Measurements from ENCODE around the gene SF3B3. TPM values are rescaled to one million over a fixed set of nuclear protein-coding genes. Genes with fewer than 3 reads are reported as not detected.

SF3B3 gene
- total RNA-seq (2021) (423 to 475 TPM (median 430 TPM) in 3 replicates), Bru-seq, nascent RNA (percentile 94 among the genes with signal in this experiment)
- long read RNA-seq, experiment 1, full-length matches to known transcripts: 848 of 1,149 reads
- long read RNA-seq, experiment 1, partial matches to known transcripts: 151 of 1,149 reads
- long read RNA-seq, experiment 1, other reads (novel, unspliced or antisense): 150 of 1,149 reads
- long read RNA-seq, experiment 2, full-length matches to known transcripts: 30 of 166 reads
- long read RNA-seq, experiment 2, partial matches to known transcripts: 76 of 166 reads
- long read RNA-seq, experiment 2, other reads (novel, unspliced or antisense): 60 of 166 reads
- long read RNA-seq, experiment 3, full-length matches to known transcripts: 6 of 28 reads
- long read RNA-seq, experiment 3, partial matches to known transcripts: 19 of 28 reads
- long read RNA-seq, experiment 3, other reads (novel, unspliced or antisense): 3 of 28 reads

DNA sequence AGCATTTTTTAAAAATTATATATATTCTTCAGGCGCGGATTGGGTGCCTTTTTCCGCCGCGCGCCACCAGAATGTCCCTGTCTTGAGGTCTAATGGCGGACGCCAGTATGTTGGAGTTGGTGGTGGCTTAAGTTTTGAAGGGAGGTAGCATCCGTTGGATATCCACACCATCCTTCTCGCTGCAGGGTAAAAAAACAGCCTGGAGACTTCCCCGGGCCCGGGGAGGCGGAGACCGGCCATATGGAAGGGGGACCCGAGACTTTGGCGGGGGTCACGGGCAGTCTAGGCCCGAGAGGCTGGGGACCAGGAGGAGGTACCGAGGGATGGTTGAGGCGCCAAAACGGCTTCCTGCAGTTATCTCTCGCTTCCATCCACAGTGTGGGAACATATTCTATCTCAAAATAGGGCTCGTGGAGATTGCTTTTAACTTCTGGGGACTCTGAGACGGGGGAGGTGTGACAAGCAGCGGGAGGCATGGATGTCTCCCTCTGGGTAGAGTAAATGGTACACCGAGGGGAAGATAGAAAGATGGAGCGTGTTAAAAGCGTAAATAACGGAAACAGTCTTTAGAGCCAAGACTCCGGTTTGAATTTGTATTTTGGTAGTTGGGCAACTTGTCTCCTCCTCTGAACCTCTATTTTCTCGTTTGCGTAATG, at the start of gene SF3B3:
TSS of gene SF3B3 (plus strand) at position 74 of the 656 bp plus-strand sequence. CDS start 2,841 bp downstream, outside the sequence.
- peak; percentile 69 for ATAC-seq
- ChIA-PET POLR2A (interaction anchor here (0.8 to 1.9 kb wide), 5 partner anchors 41 to 265 kb away, joined by 3 to 6 read pairs (median 4); partner anchors contain the start of gene AARS1), CTCF (interaction anchor here (0.9 to 2.0 kb wide), 6 partner anchors 28 to 143 kb away, joined by 3 to 8 read pairs (median 3); no protein-coding TSS in a partner anchor)
- Mint-ChIP-seq H3K9me3 (no peaks in the 10 kb centered on the region), H3K36me3 (peaks cover 40% of the 10 kb centered on the region), H3K4me3 (peak within 1 kb of the TSS; percentile 95), H3K4me1 (peaks cover 34% of the 10 kb centered on the region), H3K27ac (peak within 1 kb of the TSS; percentile 95), H3K27me3 (ENCODE audit: low read depth) (no peaks in the 10 kb centered on the region)
- DNase-seq (ENCODE audit: low spot score): peak; percentile 42
- TF ChIP-seq ZNF416 (CRISPR knock-in tag; IDR thresholded peaks at IDR 0.05) (peak; percentile 46; the same call in 1 of the 2 replicates), ETV6 (CRISPR knock-in tag; IDR thresholded peaks at IDR 0.05) (no peak), JUN (CRISPR knock-in tag; IDR thresholded peaks at IDR 0.05) (0 out of 2 replicates have a peak, but pooled peaks have one; percentile 8), JAZF1 (CRISPR knock-in tag; IDR thresholded peaks at IDR 0.05) (no peak), TCF7 (CRISPR knock-in tag; IDR thresholded peaks at IDR 0.05; ENCODE audit: low read depth) (no peak), FOXJ3 (CRISPR knock-in tag; IDR thresholded peaks at IDR 0.05; ENCODE audit: borderline replicate concordance) (no peak), ATF1 (CRISPR knock-in tag; IDR thresholded peaks at IDR 0.05) (no peak), HMGA2 (CRISPR knock-in tag; IDR thresholded peaks at IDR 0.05) (peak; percentile 19; the same call in 1 of the 2 replicates), ZNF671 (CRISPR knock-in tag; IDR thresholded peaks at IDR 0.05) (0 out of 2 replicates have a peak, but pooled peaks have one; percentile 11), ZNF317 (CRISPR knock-in tag; IDR thresholded peaks at IDR 0.05; ENCODE audit: borderline replicate concordance, low read depth) (no peak), NFE2L1 (CRISPR knock-in tag; IDR thresholded peaks at IDR 0.05) (no peak), GRHL2 (CRISPR knock-in tag; IDR thresholded peaks at IDR 0.05; ENCODE audit: insufficient replicate concordance, severe bottlenecking) (no peak)
- TF ChIP-seq, protein P1, sequence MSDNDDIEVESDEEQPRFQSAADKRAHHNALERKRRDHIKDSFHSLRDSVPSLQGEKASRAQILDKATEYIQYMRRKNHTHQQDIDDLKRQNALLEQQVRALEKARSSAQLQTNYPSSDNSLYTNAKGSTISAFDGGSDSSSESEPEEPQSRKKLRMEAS (CRISPR knock-in tag; IDR thresholded peaks at IDR 0.05): peak; percentile 63; the same call in 1 of the 2 replicates
- TF ChIP-seq, protein P2, sequence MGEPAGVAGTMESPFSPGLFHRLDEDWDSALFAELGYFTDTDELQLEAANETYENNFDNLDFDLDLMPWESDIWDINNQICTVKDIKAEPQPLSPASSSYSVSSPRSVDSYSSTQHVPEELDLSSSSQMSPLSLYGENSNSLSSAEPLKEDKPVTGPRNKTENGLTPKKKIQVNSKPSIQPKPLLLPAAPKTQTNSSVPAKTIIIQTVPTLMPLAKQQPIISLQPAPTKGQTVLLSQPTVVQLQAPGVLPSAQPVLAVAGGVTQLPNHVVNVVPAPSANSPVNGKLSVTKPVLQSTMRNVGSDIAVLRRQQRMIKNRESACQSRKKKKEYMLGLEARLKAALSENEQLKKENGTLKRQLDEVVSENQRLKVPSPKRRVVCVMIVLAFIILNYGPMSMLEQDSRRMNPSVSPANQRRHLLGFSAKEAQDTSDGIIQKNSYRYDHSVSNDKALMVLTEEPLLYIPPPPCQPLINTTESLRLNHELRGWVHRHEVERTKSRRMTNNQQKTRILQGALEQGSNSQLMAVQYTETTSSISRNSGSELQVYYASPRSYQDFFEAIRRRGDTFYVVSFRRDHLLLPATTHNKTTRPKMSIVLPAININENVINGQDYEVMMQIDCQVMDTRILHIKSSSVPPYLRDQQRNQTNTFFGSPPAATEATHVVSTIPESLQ (CRISPR knock-in tag; IDR thresholded peaks at IDR 0.05): no peak
- TF ChIP-seq, protein P3, sequence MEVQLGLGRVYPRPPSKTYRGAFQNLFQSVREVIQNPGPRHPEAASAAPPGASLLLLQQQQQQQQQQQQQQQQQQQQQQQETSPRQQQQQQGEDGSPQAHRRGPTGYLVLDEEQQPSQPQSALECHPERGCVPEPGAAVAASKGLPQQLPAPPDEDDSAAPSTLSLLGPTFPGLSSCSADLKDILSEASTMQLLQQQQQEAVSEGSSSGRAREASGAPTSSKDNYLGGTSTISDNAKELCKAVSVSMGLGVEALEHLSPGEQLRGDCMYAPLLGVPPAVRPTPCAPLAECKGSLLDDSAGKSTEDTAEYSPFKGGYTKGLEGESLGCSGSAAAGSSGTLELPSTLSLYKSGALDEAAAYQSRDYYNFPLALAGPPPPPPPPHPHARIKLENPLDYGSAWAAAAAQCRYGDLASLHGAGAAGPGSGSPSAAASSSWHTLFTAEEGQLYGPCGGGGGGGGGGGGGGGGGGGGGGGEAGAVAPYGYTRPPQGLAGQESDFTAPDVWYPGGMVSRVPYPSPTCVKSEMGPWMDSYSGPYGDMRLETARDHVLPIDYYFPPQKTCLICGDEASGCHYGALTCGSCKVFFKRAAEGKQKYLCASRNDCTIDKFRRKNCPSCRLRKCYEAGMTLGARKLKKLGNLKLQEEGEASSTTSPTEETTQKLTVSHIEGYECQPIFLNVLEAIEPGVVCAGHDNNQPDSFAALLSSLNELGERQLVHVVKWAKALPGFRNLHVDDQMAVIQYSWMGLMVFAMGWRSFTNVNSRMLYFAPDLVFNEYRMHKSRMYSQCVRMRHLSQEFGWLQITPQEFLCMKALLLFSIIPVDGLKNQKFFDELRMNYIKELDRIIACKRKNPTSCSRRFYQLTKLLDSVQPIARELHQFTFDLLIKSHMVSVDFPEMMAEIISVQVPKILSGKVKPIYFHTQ (CRISPR knock-in tag; IDR thresholded peaks at IDR 0.05): 0 out of 2 replicates have a peak, but pooled peaks have one; percentile 19
- TF ChIP-seq, protein P4, sequence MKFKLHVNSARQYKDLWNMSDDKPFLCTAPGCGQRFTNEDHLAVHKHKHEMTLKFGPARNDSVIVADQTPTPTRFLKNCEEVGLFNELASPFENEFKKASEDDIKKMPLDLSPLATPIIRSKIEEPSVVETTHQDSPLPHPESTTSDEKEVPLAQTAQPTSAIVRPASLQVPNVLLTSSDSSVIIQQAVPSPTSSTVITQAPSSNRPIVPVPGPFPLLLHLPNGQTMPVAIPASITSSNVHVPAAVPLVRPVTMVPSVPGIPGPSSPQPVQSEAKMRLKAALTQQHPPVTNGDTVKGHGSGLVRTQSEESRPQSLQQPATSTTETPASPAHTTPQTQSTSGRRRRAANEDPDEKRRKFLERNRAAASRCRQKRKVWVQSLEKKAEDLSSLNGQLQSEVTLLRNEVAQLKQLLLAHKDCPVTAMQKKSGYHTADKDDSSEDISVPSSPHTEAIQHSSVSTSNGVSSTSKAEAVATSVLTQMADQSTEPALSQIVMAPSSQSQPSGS (CRISPR knock-in tag; IDR thresholded peaks at IDR 0.05; ENCODE audit: borderline replicate concordance, low read depth): no peak
- TF ChIP-seq, protein P5, sequence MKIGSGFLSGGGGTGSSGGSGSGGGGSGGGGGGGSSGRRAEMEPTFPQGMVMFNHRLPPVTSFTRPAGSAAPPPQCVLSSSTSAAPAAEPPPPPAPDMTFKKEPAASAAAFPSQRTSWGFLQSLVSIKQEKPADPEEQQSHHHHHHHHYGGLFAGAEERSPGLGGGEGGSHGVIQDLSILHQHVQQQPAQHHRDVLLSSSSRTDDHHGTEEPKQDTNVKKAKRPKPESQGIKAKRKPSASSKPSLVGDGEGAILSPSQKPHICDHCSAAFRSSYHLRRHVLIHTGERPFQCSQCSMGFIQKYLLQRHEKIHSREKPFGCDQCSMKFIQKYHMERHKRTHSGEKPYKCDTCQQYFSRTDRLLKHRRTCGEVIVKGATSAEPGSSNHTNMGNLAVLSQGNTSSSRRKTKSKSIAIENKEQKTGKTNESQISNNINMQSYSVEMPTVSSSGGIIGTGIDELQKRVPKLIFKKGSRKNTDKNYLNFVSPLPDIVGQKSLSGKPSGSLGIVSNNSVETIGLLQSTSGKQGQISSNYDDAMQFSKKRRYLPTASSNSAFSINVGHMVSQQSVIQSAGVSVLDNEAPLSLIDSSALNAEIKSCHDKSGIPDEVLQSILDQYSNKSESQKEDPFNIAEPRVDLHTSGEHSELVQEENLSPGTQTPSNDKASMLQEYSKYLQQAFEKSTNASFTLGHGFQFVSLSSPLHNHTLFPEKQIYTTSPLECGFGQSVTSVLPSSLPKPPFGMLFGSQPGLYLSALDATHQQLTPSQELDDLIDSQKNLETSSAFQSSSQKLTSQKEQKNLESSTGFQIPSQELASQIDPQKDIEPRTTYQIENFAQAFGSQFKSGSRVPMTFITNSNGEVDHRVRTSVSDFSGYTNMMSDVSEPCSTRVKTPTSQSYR (CRISPR knock-in tag; IDR thresholded peaks at IDR 0.05): no peak
- TF ChIP-seq, protein P6, sequence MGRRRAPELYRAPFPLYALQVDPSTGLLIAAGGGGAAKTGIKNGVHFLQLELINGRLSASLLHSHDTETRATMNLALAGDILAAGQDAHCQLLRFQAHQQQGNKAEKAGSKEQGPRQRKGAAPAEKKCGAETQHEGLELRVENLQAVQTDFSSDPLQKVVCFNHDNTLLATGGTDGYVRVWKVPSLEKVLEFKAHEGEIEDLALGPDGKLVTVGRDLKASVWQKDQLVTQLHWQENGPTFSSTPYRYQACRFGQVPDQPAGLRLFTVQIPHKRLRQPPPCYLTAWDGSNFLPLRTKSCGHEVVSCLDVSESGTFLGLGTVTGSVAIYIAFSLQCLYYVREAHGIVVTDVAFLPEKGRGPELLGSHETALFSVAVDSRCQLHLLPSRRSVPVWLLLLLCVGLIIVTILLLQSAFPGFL (CRISPR knock-in tag; IDR thresholded peaks at IDR 0.05; ENCODE audit: borderline replicate concordance): 0 out of 2 replicates have a peak, but pooled peaks have one; percentile 62
- TF ChIP-seq, protein P7, sequence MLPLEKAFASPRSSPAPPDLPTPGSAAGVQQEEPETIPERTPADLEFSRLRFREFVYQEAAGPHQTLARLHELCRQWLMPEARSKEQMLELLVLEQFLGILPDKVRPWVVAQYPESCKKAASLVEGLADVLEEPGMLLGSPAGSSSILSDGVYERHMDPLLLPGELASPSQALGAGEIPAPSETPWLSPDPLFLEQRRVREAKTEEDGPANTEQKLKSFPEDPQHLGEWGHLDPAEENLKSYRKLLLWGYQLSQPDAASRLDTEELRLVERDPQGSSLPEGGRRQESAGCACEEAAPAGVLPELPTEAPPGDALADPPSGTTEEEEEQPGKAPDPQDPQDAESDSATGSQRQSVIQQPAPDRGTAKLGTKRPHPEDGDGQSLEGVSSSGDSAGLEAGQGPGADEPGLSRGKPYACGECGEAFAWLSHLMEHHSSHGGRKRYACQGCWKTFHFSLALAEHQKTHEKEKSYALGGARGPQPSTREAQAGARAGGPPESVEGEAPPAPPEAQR (CRISPR knock-in tag; IDR thresholded peaks at IDR 0.05): no peak
